ENCODE data around the gene PRKCE. TPM values are rescaled to one million over a fixed set of nuclear protein-coding genes. Genes with fewer than 3 reads are reported as not detected.
"Not testable (repeated sequence)": the region's sequence is repeated elsewhere in the genome, so short reads cannot be mapped to it uniquely, and the experiment has no call there.

Gene PRKCE
- total RNA-seq, 1 donor from 2014 or later: 24.2 TPM

DNA sequence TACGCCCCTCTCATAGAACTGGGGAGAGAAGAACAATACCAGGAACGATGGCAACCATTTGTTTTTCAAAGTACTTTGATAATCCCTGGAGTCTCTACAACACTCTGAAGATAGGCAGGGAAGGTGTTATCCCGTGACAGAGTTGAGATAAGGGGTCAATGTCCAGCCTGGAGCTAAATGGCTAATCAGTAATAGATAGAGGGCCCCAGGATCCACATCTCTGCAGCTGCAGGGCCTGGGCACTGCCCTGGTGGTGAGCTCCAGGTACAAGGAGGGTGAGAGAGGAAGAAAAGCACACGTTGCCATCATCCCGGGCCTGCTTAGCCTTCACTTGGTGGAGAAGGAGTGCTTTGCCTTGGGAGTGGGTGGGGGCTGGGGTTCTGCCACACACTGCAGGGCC lies 260.6 kb downstream of the PRKCE start:
- TF ChIP-seq, protein P1, sequence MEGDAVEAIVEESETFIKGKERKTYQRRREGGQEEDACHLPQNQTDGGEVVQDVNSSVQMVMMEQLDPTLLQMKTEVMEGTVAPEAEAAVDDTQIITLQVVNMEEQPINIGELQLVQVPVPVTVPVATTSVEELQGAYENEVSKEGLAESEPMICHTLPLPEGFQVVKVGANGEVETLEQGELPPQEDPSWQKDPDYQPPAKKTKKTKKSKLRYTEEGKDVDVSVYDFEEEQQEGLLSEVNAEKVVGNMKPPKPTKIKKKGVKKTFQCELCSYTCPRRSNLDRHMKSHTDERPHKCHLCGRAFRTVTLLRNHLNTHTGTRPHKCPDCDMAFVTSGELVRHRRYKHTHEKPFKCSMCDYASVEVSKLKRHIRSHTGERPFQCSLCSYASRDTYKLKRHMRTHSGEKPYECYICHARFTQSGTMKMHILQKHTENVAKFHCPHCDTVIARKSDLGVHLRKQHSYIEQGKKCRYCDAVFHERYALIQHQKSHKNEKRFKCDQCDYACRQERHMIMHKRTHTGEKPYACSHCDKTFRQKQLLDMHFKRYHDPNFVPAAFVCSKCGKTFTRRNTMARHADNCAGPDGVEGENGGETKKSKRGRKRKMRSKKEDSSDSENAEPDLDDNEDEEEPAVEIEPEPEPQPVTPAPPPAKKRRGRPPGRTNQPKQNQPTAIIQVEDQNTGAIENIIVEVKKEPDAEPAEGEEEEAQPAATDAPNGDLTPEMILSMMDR (IDR thresholded peaks at IDR 0.05; ENCODE audit: unreplicated experiment): no peak
- no peaks in the 10 kb centered on the region for H3K36me3 Mint-ChIP-seq (ENCODE audit: low read depth, unreplicated experiment)
- no peak overlapping the region for H3K4me3 Mint-ChIP-seq (ENCODE audit: unreplicated experiment)
- no peaks in the 10 kb centered on the region for H3K9me3 Mint-ChIP-seq (ENCODE audit: unreplicated experiment)
- no peak for DNase-seq (ENCODE audit: low spot score)
- peaks cover 3% of the 10 kb centered on the region for H3K27me3 Mint-ChIP-seq (ENCODE audit: unreplicated experiment)
- peaks cover 9% of the 10 kb centered on the region for H3K4me1 Mint-ChIP-seq (ENCODE audit: unreplicated experiment)
- no peak overlapping the region for H3K27ac Mint-ChIP-seq (ENCODE audit: unreplicated experiment)

DNA sequence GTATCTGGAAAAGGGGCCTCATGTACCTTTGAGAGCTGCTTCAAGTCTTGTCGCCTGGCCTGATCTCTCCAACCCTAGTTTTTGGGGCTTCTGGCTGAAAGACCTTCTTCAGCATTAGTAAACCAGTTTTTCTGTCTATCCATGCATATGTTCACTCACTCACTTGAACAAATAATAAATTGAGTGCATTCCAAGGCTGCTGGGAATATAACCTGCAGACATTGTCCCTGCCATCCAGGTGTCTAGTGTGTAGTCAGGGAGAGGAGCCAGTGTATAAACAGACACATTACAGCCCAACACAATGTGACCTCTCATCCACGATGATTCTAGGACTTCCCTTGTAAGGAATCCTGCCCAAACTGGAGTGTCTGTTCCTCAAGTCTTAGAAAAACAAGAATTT lies 262.1 kb downstream of the PRKCE start:
- no peaks in the 10 kb centered on the region for H3K36me3 Mint-ChIP-seq (ENCODE audit: low read depth, unreplicated experiment)
- H3K27me3 Mint-ChIP-seq (ENCODE audit: unreplicated experiment): peaks cover 3% of the 10 kb centered on the region
- TF ChIP-seq, protein P1 (IDR thresholded peaks at IDR 0.05; ENCODE audit: unreplicated experiment): no peak
- H3K9me3 Mint-ChIP-seq (ENCODE audit: unreplicated experiment): no peaks in the 10 kb centered on the region
- H3K4me3 Mint-ChIP-seq (ENCODE audit: unreplicated experiment): no peak overlapping the region
- no peak for DNase-seq (ENCODE audit: low spot score)
- H3K27ac Mint-ChIP-seq (ENCODE audit: unreplicated experiment): no peak overlapping the region
- H3K4me1 Mint-ChIP-seq (ENCODE audit: unreplicated experiment): peaks cover 9% of the 10 kb centered on the region

DNA sequence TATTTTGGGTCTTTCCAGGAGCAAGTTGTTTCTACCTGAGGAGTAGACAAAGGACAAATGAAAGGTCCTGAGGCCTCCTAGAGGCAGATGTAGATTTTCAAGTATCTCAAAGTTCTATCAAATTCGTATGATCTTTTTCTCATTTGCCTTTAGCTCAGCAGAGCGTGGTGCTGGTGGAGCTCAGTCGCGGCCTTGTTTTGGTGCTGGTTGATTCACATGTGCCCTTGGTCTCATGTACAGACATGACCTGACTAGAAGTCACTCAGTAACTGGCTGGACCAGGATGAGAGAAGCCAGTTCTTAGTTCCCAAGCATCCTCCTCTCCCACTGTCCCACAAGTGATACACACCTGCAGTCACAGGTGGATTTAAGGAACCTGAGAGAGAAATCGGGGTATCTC lies 264.0 kb downstream of the PRKCE start:
- H3K36me3 Mint-ChIP-seq (ENCODE audit: low read depth, unreplicated experiment): no peaks in the 10 kb centered on the region
- no peak overlapping the region for H3K27ac Mint-ChIP-seq (ENCODE audit: unreplicated experiment)
- TF ChIP-seq, protein P1 (IDR thresholded peaks at IDR 0.05; ENCODE audit: unreplicated experiment): no peak
- peaks cover 20% of the 10 kb centered on the region for H3K4me1 Mint-ChIP-seq (ENCODE audit: unreplicated experiment)
- no peak for DNase-seq (ENCODE audit: low spot score)
- H3K9me3 Mint-ChIP-seq (ENCODE audit: unreplicated experiment): no peaks in the 10 kb centered on the region
- peaks cover 4% of the 10 kb centered on the region for H3K27me3 Mint-ChIP-seq (ENCODE audit: unreplicated experiment)
- no peak overlapping the region for H3K4me3 Mint-ChIP-seq (ENCODE audit: unreplicated experiment)

DNA sequence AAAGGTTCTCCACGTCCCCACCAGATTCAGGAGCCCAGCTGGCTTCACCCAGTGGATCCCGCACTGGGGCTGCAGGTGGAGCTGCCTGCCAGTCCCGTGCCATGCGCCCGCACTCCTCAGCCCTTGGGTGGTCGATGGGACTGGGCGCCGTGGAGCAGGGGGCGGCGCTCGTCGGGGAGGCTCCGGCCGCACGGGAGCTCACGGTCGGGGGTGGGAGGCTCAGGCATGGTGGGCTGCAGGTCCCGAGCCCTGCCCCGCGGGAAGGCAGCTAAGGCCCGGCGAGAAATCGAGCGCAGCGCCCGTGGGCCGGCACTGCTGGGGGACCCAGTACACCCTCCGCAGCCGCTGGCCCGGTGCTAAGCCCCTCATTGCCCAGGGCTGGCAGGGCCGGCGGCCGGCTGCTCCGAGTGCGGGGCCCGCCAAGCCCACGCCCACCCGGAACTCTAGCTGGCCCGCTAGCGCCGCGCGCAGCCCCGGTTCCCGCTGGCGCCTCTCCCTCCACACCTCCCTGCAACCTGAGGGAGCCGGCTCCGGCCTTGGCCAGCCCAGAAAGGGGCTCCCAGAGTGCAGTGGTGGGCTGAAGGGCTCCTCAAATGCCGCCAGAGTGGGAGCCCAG lies 266.2 kb downstream of the PRKCE start:
- H3K9me3 Mint-ChIP-seq (ENCODE audit: unreplicated experiment); H3K4me3 Mint-ChIP-seq (ENCODE audit: unreplicated experiment); H3K36me3 Mint-ChIP-seq (ENCODE audit: low read depth, unreplicated experiment); H3K27me3 Mint-ChIP-seq (ENCODE audit: unreplicated experiment); DNase-seq (ENCODE audit: low spot score); H3K27ac Mint-ChIP-seq (ENCODE audit: unreplicated experiment): not testable (repeated sequence)
- H3K4me1 Mint-ChIP-seq (ENCODE audit: unreplicated experiment): peaks cover 11% of the 10 kb centered on the region

GRCh38 chr2:45918463-45919159 lies 267.1 kb downstream of the PRKCE start:
- Mint-ChIP-seq H3K27me3 (ENCODE audit: unreplicated experiment) (peaks cover 4% of the 10 kb centered on the region), H3K9me3 (ENCODE audit: unreplicated experiment) (no peaks in the 10 kb centered on the region), H3K27ac (ENCODE audit: unreplicated experiment) (no peak overlapping the region), H3K4me1 (ENCODE audit: unreplicated experiment) (peaks cover 14% of the 10 kb centered on the region), H3K4me3 (ENCODE audit: unreplicated experiment) (no peak overlapping the region), H3K36me3 (ENCODE audit: low read depth, unreplicated experiment) (no peaks in the 10 kb centered on the region)
- no peak for DNase-seq (ENCODE audit: low spot score)
- TF ChIP-seq, protein P1 (IDR thresholded peaks at IDR 0.05; ENCODE audit: unreplicated experiment): no peak

Data from endothelial cell (in vitro differentiated cells).